Heart right ventricle (tissue), 16 donors: ENCODE results near the gene SNURF. TPM values are rescaled to one million over a fixed set of nuclear protein-coding genes. Genes with fewer than 3 reads are reported as not detected.
"Not testable (repeated sequence)": the region's sequence is repeated elsewhere in the genome, so short reads cannot be mapped to it uniquely, and the experiment has no call there.

Source experiments
- ATAC-seq, 8 donors: fragments of 200-7000 bp; cut with Tn5 transposase; one replicate each; pipeline ENCODE4 v1.9.1; 2020; ENCODE audit warnings: mild to moderate bottlenecking in 8 of 8, moderate library complexity in 8 of 8, moderate number of reproducible peaks in 1 of 8
- DNase-seq, 2 donors: peaks; one replicate each; pipeline ENCODE4 v3.0.0-alpha.2; 2020
- H3K27ac ChIP-seq, 10 donors: fragments of 200-600 bp; sonication (generic) in 2 of 10; one replicate each; pipeline versions ENCODE4 v1.5.0 to v1.8.0; 2020 to 2022; ENCODE audit warnings: mild to moderate bottlenecking in 3 of 10
- H3K27me3 ChIP-seq, 7 donors: fragments of 200-600 bp; one replicate each; pipeline ENCODE4 v1.8.0; 2021 to 2022; ENCODE audit warnings: mild to moderate bottlenecking in 2 of 7
- H3K36me3 ChIP-seq, 9 donors: fragments of 200-600 bp; sonication (generic) in 1 of 9; one replicate each; pipeline versions ENCODE4 v1.5.0 to v1.8.0; 2020 to 2022; ENCODE audit warnings: mild to moderate bottlenecking in 2 of 9
- H3K4me1 ChIP-seq, 9 donors: fragments of 200-600 bp; sonication (generic) in 1 of 9; one replicate each; pipeline versions ENCODE4 v1.5.0 to v1.8.0; 2020 to 2022; ENCODE audit warnings: mild to moderate bottlenecking in 4 of 9
- H3K4me3 ChIP-seq, 10 donors: fragments of 200-600 bp; sonication (generic) in 2 of 10; one replicate each; pipeline versions ENCODE4 v1.5.0 to v1.8.0; 2020 to 2022; ENCODE audit warnings: mild to moderate bottlenecking in 7 of 10, moderate library complexity in 2 of 10
- H3K9me3 ChIP-seq, 11 donors: fragments of 200-600 bp in 10 of 11; sonication (generic) in 2 of 11; one replicate each; pipeline versions ENCODE4 v1.5.0 to v1.8.0; 2013 to 2022; ENCODE audit warnings: mild to moderate bottlenecking in 2 of 11, control low read depth in 1 of 11, moderate library complexity in 1 of 11
- WGBS, 2 donors: extraction: QIAGEN DNeasy Blood & Tissue Kit; methylation state at CpG; one replicate each; pipeline ENCODE4 v1.1.7; 2013; ENCODE audit warnings: inconsistent platforms in 1 of 2; 5-methylcytosine and 5-hydroxymethylcytosine counted together
- intact Hi-C, 10 donors: fragments of 100-400 bp; cut with DNase I; formaldehyde crosslinking; loops; one replicate each; pipeline versions ENCODE4 v1.11.1 to v1.14.2; 2022
- polyA plus RNA-seq, 2 donors: library from polyadenylated mRNA; stranded (reverse); fragments of 200-250 nt; gene quantifications; one replicate each; pipeline ENCODE4 v1.2.3, GENCODE V29; 2013
- total RNA-seq, 10 donors: library from RNA; stranded (reverse); fragmentation: NEBNext Ultra II Directional in 3 of 10; extraction: Animal tissue kit (Norgen Biotek cat#: 25700) in 3 of 10; gene quantifications; one replicate each; pipeline versions ENCODE4 v1.2.1 to v1.2.4, GENCODE V29; 2021 to 2023
- TF ChIP-seq, protein P1 (sequence below), 9 donors: fragments of 200-600 bp; sonication (generic) in 2 of 9; IDR thresholded peaks; one replicate each; pipeline versions ENCODE4 v1.5.0 to v1.8.0; 2021 to 2022; ENCODE audit warnings: antibody characterized with exemption in 9 of 9, mild to moderate bottlenecking in 5 of 9, moderate library complexity in 1 of 9
- donor health status: Arrhythmogenic right ventricular cardiomyopathy.
- donor health status: ischemic (EF 13 %, LVEDD 7.1; RV severe dilation, severe dysfunction).
- donor health status: healthy with polysubstance abuse.
- donor health status: DM: no; HTN: yes; CAD: no.
- donor health status: DM: no; HTN: no; CAD: no.
- donor health status: ischemic (EF 25% LVEDD 6.9; RV normal size, moderate dysfunction).
- donor health status: ischemic (EF 25% LVEDD 5.7; RV mildly dilated, moderate dysfunction).
- donor health status: healthy.
- donor health status: DM: yes; HTN: yes; CAD: no.
- donor health status: Ischemic cardiomyopathy.
- donor health status: ischemic (EF 35%, LVEDD 5.7; RV mildly dilated, moderate dysfunction).
- donor health status: nonischemic (EF 11% LVEDD 7.7; RV severe dilation, severe dysfunction).
- donor health status: DM: yes; HTN: yes; CAD: no.
- donor health status: PGD.
- donor health status: ischemic (EF 29% LVEDD 5.4; RV normal size, mild dysfunction).
- donor health status: nonischemic (EF 23%, LVEDD 6.1; RV moderate dilation, normal function).

SNURF gene
- total and polyA plus RNA-seq, 12 donors = 11.7 to 76.6 (median 49.1) TPM

DNA sequence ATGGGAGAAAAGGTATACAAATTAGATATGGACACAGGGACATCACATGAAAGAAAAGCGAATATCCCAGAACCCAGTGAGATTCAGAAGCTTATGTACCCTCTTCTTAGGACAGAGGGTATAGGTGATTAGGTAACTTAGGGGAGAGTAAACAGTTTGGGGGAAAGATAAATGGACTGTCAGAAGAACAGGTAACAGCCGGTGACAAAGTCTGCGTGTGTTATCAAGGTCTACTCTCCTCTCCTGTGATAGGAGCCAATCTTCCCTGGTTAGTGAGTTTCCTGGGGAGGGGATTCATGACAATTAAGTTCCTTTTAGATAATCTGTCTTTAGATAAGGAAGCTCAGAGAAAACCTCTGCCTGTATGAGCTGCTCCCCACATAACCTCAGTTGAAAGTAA lies 30.6 kb upstream of the SNURF start:
- no peaks in the 10 kb centered on the region for H3K36me3 ChIP-seq
- ATAC-seq (peak in 1 of 8 donors; percentile 14), DNase-seq (no peak)
- TF ChIP-seq, protein P1, sequence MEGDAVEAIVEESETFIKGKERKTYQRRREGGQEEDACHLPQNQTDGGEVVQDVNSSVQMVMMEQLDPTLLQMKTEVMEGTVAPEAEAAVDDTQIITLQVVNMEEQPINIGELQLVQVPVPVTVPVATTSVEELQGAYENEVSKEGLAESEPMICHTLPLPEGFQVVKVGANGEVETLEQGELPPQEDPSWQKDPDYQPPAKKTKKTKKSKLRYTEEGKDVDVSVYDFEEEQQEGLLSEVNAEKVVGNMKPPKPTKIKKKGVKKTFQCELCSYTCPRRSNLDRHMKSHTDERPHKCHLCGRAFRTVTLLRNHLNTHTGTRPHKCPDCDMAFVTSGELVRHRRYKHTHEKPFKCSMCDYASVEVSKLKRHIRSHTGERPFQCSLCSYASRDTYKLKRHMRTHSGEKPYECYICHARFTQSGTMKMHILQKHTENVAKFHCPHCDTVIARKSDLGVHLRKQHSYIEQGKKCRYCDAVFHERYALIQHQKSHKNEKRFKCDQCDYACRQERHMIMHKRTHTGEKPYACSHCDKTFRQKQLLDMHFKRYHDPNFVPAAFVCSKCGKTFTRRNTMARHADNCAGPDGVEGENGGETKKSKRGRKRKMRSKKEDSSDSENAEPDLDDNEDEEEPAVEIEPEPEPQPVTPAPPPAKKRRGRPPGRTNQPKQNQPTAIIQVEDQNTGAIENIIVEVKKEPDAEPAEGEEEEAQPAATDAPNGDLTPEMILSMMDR (IDR thresholded peaks at IDR 0.05) = no peak
- H3K27ac ChIP-seq = peak overlapping the region in 3 of 10 donors; percentile 25 to 34 (median 31)
- intact Hi-C loops = no loop called here
- 54 to 69% methylated on average over 3 of the region's 3 CpGs for WGBS, 2 donors
- H3K4me3 ChIP-seq = no peak overlapping the region
- H3K9me3 ChIP-seq = peaks cover 0 to 18% (median 0%) of the 10 kb centered on the region in 11 donors
- H3K4me1 ChIP-seq = no peaks in the 10 kb centered on the region
- no peaks in the 10 kb centered on the region for H3K27me3 ChIP-seq

DNA sequence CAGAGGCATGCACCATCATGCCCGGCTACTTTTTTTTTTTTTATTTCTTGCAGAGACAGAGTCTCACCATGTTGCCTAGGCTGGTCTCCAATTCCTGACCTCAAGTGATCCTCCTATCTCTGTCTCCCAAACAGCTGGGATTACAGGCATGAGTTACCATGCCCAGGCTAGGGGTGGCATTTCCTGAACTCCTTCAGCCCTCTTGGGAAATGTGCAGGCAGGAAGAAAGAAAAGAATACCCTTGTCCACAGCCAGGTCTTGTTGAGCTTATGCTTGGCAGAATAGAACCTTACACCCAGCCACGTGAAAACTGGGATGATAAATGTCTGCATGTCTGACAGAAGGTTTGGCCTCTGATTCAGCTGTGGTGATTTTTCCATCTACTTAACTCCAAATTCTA lies 30.2 kb upstream of the SNURF start:
- Histone ChIP-seq H3K9me3 (peaks cover 0 to 18% (median 0%) of the 10 kb centered on the region in 11 donors), H3K4me3 (no peak overlapping the region), H3K4me1 (no peaks in the 10 kb centered on the region), H3K27me3 (no peaks in the 10 kb centered on the region), H3K27ac (peak overlapping the region in 4 of 10 donors; percentile 13 to 34 (median 28)), H3K36me3 (no peaks in the 10 kb centered on the region)
- 40 to 53% methylated on average over 2 of the region's 2 CpGs for WGBS, 2 donors
- intact Hi-C loops = no loop called here
- peak in 5 of 8 donors; percentile 39 to 68 (median 56) for ATAC-seq
- DNase-seq = no peak
- TF ChIP-seq, protein P1 (IDR thresholded peaks at IDR 0.05) = no peak

DNA sequence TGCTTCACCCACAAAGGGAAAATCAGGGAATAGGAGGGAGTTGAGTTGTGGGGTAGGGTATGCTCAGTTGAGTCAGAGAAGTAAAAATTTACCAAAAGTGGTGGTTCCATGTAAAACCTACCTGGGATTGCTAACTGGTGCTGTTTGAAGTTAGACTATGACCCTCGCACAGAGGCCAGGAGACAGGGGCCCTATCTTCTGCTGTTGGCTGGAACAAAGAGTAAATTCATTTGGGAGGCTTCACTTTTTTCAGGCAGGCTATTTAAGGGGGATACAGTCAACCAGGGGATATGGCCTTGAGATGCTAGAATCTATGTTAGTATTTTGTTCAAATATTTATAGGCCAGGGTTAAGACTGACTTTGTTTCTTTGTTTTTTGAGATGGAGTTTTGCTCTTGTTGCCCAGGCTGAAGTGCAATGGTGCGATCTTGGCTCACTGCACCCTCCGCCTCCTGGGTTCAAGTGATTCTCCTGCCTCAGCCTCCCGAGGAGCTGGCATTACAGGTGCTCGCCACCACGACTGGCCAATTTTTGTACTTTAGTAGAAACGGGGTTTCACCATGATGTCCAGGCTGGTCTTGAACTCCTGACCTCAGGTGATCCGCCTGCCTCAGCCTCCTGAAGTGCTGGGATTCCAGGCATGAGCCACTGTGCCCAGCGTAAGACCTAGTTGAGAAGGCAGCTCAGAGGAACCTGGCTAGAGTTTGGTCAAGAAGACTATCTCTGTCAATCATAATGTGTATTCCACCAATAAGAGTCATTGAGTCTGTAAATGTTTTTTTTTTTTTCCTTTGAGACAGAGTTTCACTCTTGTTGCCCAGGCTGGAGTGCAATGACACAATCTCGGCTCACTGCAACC lies 22.7 kb upstream of the SNURF start:
- intact Hi-C loops = loop anchor here in 1 of 10 donors (10.0 kb wide), 1 partner anchor 57 kb away; no protein-coding TSS in a partner anchor
- DNase-seq, H3K4me3 ChIP-seq, H3K36me3 ChIP-seq, H3K27me3 ChIP-seq, H3K4me1 ChIP-seq, ATAC-seq: not testable (repeated sequence)
- H3K27ac ChIP-seq = peak overlapping the region in 2 of 10 donors; percentile 72 to 73
- WGBS, 2 donors = 86 to 88% methylated on average over 10 of the region's 10 CpGs
- peaks cover 0 to 32% (median 0%) of the 10 kb centered on the region in 11 donors for H3K9me3 ChIP-seq

DNA sequence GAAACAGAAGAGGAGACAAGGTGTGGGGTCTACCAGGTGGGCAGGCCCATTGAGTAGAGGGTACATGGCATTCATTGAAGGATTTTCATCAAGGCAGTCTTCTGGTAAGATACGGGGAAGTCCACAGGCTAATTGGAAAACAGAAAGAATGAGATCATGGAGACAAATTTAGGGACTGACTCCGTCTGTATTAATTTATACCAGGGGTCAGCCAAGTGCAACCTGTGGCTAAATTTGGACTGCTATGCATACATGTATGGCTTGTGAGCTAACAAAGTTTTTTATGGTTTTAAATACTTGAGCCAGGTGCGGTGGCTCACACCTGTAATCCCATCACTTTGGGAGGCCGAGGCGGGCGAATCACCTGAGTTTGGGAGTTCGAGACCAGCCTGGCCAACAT lies 21.1 kb upstream of the SNURF start:
- Histone ChIP-seq H3K4me1 (peaks cover 0 to 5% (median 0%) of the 10 kb centered on the region in 9 donors), H3K36me3 (no peaks in the 10 kb centered on the region), H3K27me3 (no peaks in the 10 kb centered on the region), H3K9me3 (peaks cover 0 to 26% (median 0%) of the 10 kb centered on the region in 11 donors), H3K4me3 (no peak overlapping the region), H3K27ac (peak overlapping the region in 6 of 10 donors; percentile 13 to 75 (median 72))
- DNase-seq (peak in 1 of 2 donors; percentile 13), ATAC-seq (peak; percentile 42 to 90 (median 84))
- TF ChIP-seq, protein P1 (IDR thresholded peaks at IDR 0.05) = no peak
- intact Hi-C loops = loop anchor here in 1 of 10 donors (10.0 kb wide), 1 partner anchor 59 kb away; no protein-coding TSS in a partner anchor
- WGBS, 2 donors = 69 to 79% methylated on average over 7 of the region's 7 CpGs

DNA sequence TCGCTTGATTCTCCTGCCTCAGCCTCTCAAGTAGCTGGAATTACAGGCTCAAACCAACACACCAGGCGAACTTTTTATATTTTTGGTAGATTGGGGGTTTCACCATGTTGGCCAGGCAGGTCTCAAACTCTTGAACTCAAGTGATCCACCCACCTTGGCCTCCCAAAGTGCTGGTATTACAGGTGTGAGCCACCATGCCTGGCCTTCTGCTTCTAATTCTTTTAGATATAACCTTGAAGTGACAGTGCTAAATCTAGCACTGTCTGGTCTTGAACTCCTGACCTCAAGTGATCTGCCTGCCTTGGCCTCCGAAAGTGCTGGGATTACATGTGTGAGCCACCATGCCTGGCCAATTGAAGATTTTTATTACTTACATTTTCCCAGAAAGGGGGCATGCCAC lies 16.6 kb upstream of the SNURF start:
- DNase-seq, H3K27ac ChIP-seq, H3K36me3 ChIP-seq, ATAC-seq, H3K4me3 ChIP-seq, H3K27me3 ChIP-seq, H3K4me1 ChIP-seq: not testable (repeated sequence)
- intact Hi-C loops = loop anchor here in 1 of 10 donors (10.0 kb wide), 1 partner anchor 63 kb away; no protein-coding TSS in a partner anchor
- 72 to 76% methylated on average over 3 of the region's 3 CpGs for WGBS, 2 donors
- H3K9me3 ChIP-seq = peaks cover 0 to 15% (median 0%) of the 10 kb centered on the region in 11 donors
